ENCODE measurements around the gene PCNX2. TPM values are rescaled to one million over a fixed set of nuclear protein-coding genes. Genes with fewer than 3 reads are reported as not detected.

Gene PCNX2
- total and polyA plus RNA-seq, 10 of the 15 experiments (the other 5 are each of a cell fraction or from before 2014, with no cell fraction given), result 2.1 to 16.4 (median 8.1) TPM

- Histone ChIP-seq H3K9me3 (replicated peaks; ENCODE audit: control insufficient read depth, insufficient read depth, low read length) (no peaks in the 10 kb centered on the region), H3K27ac (ENCODE audit: control insufficient read depth, insufficient read depth) (no peak overlapping the region), H4K20me1 (ENCODE audit: control insufficient read depth, insufficient read depth) (no peaks in the 10 kb centered on the region), H3K79me2 (ENCODE audit: control insufficient read depth, insufficient read depth, low read length) (no peaks in the 10 kb centered on the region), H3K4me1 (ENCODE audit: control insufficient read depth, insufficient read depth, low read length) (no peaks in the 10 kb centered on the region), H3K27me3 (replicated peaks in 1 of 2; ENCODE audit: control insufficient read depth in 2 of 2, insufficient read depth in 2 of 2, low read length in 1 of 2) (no peaks in the 10 kb centered on the region), H3K36me3 (ENCODE audit: control insufficient read depth in 2 of 2, insufficient read depth in 2 of 2, low read length in 1 of 2) (no peaks in the 10 kb centered on the region), H3K9ac (ENCODE audit: control insufficient read depth, insufficient read depth, low read length) (no peak overlapping the region), H3K4me2 (ENCODE audit: control insufficient read depth, insufficient read depth) (no peak overlapping the region), H3K4me3 (no peak overlapping the region), H2AFZ (ENCODE audit: control insufficient read depth, low read depth, low read length) (no peak overlapping the region)
- no peak for ATAC-seq
- ChIA-PET SMC1A (ENCODE audit: uncharacterized antibody, unreplicated experiment) (no interaction called here), POLR2A (no interaction called here), RAD21 (ENCODE audit: unreplicated experiment) (no interaction called here), CTCF (interaction anchor here (1.5 kb wide), 1 partner anchor 13 kb away, joined by 3 read pairs; no protein-coding TSS in a partner anchor)
- WGBS (ENCODE audit: insufficient coverage, insufficient replicate concordance, low lambda C conversion rate, missing lambda C conversion rate), result 98% methylated on average over 3 of the region's 3 CpGs
- intact Hi-C loops (cut with micrococcal nuclease; ENCODE audit: unreplicated experiment), result no loop called here
- TF ChIP-seq KLF5 (IDR thresholded peaks at IDR 0.05; ENCODE audit: partially characterized antibody), result no peak
- no peak for TF ChIP-seq MXI1 (IDR thresholded peaks at IDR 0.05; ENCODE audit: low read depth, low read length)
- no peak for TF ChIP-seq POU2F2 (IDR thresholded peaks at IDR 0.05; ENCODE audit: borderline replicate concordance, low read depth, low read length)
- TF ChIP-seq ASH2L (IDR thresholded peaks at IDR 0.05; ENCODE audit: borderline replicate concordance, low read depth), result no peak
- no peak for TF ChIP-seq NR2C2 (IDR thresholded peaks at IDR 0.05; ENCODE audit: borderline replicate concordance, control insufficient read depth, insufficient read length, low read depth)
- no peak for TF ChIP-seq ETV6 (conservative IDR thresholded peaks at IDR 0.05 in 1 of 2, IDR thresholded peaks at IDR 0.05 in 1 of 2; ENCODE audit: borderline replicate concordance in 1 of 2, low read depth in 1 of 2)
- no peak for TF ChIP-seq SPI1 (IDR thresholded peaks at IDR 0.05; ENCODE audit: borderline replicate concordance, insufficient read depth, low read depth, low read length)
- TF ChIP-seq SMARCA5 (IDR thresholded peaks at IDR 0.05), result no peak
- no peak for TF ChIP-seq WRNIP1 (IDR thresholded peaks at IDR 0.05; ENCODE audit: borderline replicate concordance, low read depth, low read length)
- no peak for TF ChIP-seq ATF7 (IDR thresholded peaks at IDR 0.05; ENCODE audit: low read depth)
- TF ChIP-seq CHD4 (IDR thresholded peaks at IDR 0.05), result no peak
- no peak for DNase-seq (ENCODE audit: low read depth, low spot score)
- no peak for FAIRE-seq
- in situ Hi-C loops (cut with MboI), result no loop called here
- no TSS peak for BruUV-seq (replicated peaks)
Measured at GRCh38 chr1:233229288-233229687, 66.2 kb downstream of the PCNX2 start.

Measured in GM12878 (cell line).